ENCODE data around the gene TSPEAR. TPM values are rescaled to one million over a fixed set of nuclear protein-coding genes. Genes with fewer than 3 reads are reported as not detected.
A peak's percentile ranks its signal among the peaks of the same experiment; 100 is the strongest.
"Not testable (repeated sequence)": the region's sequence is repeated elsewhere in the genome, so short reads cannot be mapped to it uniquely, and the experiment has no call there.

Gene TSPEAR
- polyA plus RNA-seq, 4 donors, result 0.09 to 0.53 (median 0.27) TPM; not detected in 1

GRCh38 chr21:44564886-44565598 is 146.3 kb downstream of the TSPEAR start:
- no peaks in the 10 kb centered on the region for H3K36me3 ChIP-seq (ENCODE audit: control insufficient read depth in 3 of 3, insufficient read depth in 2 of 3, low read depth in 1 of 3, low read length in 3 of 3)
- H3K4me3 ChIP-seq (ENCODE audit: low read depth in 1 of 3, low read length in 3 of 3), result no peak overlapping the region
- FAIRE-seq (peak; percentile 5), DNase-seq (no peak)
- 5 to 52% (median 38%) methylated on average over 1 of the region's 1 CpG for WGBS, 3 donors
- H3K27me3 ChIP-seq (ENCODE audit: control insufficient read depth in 3 of 3, insufficient read depth in 3 of 3, low read length in 3 of 3), result no peaks in the 10 kb centered on the region
- H3K4me1 ChIP-seq (ENCODE audit: control insufficient read depth in 3 of 3, insufficient read depth in 2 of 3, low read depth in 1 of 3, low read length in 2 of 3), result no peaks in the 10 kb centered on the region
- H3K9me3 ChIP-seq (ENCODE audit: control insufficient read depth in 2 of 2, insufficient read depth in 1 of 2, low read depth in 1 of 2, low read length in 1 of 2), result no peaks in the 10 kb centered on the region
- H3K27ac ChIP-seq (ENCODE audit: low read depth in 1 of 3, low read length in 2 of 3), result no peak overlapping the region

GRCh38 chr21:44564099-44564498 is 147.3 kb downstream of the TSPEAR start:
- FAIRE-seq (no peak), DNase-seq (no peak)
- H3K27me3 ChIP-seq (ENCODE audit: control insufficient read depth in 3 of 3, insufficient read depth in 3 of 3, low read length in 3 of 3), result no peaks in the 10 kb centered on the region
- H3K9me3 ChIP-seq (ENCODE audit: control insufficient read depth in 2 of 2, insufficient read depth in 1 of 2, low read depth in 1 of 2, low read length in 1 of 2), result no peaks in the 10 kb centered on the region
- H3K27ac ChIP-seq (ENCODE audit: low read depth in 1 of 3, low read length in 2 of 3), result no peak overlapping the region
- no peaks in the 10 kb centered on the region for H3K4me1 ChIP-seq (ENCODE audit: control insufficient read depth in 3 of 3, insufficient read depth in 2 of 3, low read depth in 1 of 3, low read length in 2 of 3)
- WGBS, 3 donors, result 83 to 98% (median 94%) methylated on average over 1 of the region's 1 CpG
- H3K36me3 ChIP-seq (ENCODE audit: control insufficient read depth in 3 of 3, insufficient read depth in 2 of 3, low read depth in 1 of 3, low read length in 3 of 3), result no peaks in the 10 kb centered on the region
- H3K4me3 ChIP-seq (ENCODE audit: low read depth in 1 of 3, low read length in 3 of 3), result no peak overlapping the region

- 53 to 82% (median 67%) methylated on average over 5 of the region's 5 CpGs for WGBS, 3 donors
- DNase-seq, result no peak
- H3K27ac ChIP-seq (ENCODE audit: low read depth in 1 of 3, low read length in 2 of 3), result no peak within 1 kb of the TSS
- no peaks in the 10 kb centered on the region for H3K9me3 ChIP-seq (ENCODE audit: control insufficient read depth in 2 of 2, insufficient read depth in 1 of 2, low read depth in 1 of 2, low read length in 1 of 2)
- no peaks in the 10 kb centered on the region for H3K4me1 ChIP-seq (ENCODE audit: control insufficient read depth in 3 of 3, insufficient read depth in 2 of 3, low read depth in 1 of 3, low read length in 2 of 3)
- no peak for FAIRE-seq
- H3K36me3 ChIP-seq (ENCODE audit: control insufficient read depth in 3 of 3, insufficient read depth in 2 of 3, low read depth in 1 of 3, low read length in 3 of 3), result no peaks in the 10 kb centered on the region
- peaks cover 0 to 3% (median 2%) of the 10 kb centered on the region in 3 donors for H3K27me3 ChIP-seq (ENCODE audit: control insufficient read depth in 3 of 3, insufficient read depth in 3 of 3, low read length in 3 of 3)
- H3K4me3 ChIP-seq (ENCODE audit: low read depth in 1 of 3, low read length in 3 of 3), result no peak within 1 kb of the TSS
These were observed 152.7 kb downstream of the TSPEAR start, which contains the start of gene KRTAP10-3 for GRCh38 chr21:44558695-44559094. KRTAP10-3 (minus strand) TSS chr21:44558795; CDS start chr21:44558715, 80 bp downstream.

GRCh38 chr21:44558329-44558675 is 153.1 kb downstream of the TSPEAR start:
- DNase-seq; H3K4me3 ChIP-seq (ENCODE audit: low read depth in 1 of 3, low read length in 3 of 3); FAIRE-seq; H3K9me3 ChIP-seq (ENCODE audit: control insufficient read depth in 2 of 2, insufficient read depth in 1 of 2, low read depth in 1 of 2, low read length in 1 of 2); H3K36me3 ChIP-seq (ENCODE audit: control insufficient read depth in 3 of 3, insufficient read depth in 2 of 3, low read depth in 1 of 3, low read length in 3 of 3); H3K4me1 ChIP-seq (ENCODE audit: control insufficient read depth in 3 of 3, insufficient read depth in 2 of 3, low read depth in 1 of 3, low read length in 2 of 3); H3K27ac ChIP-seq (ENCODE audit: low read depth in 1 of 3, low read length in 2 of 3); H3K27me3 ChIP-seq (ENCODE audit: control insufficient read depth in 3 of 3, insufficient read depth in 3 of 3, low read length in 3 of 3): not testable (repeated sequence)
- WGBS, 3 donors, result 69 to 82% (median 70%) methylated on average over 6 to 10 of the region's 10 CpGs

- Histone ChIP-seq H3K27ac (ENCODE audit: low read depth in 1 of 3, low read length in 2 of 3) (no peak overlapping the region), H3K4me1 (ENCODE audit: control insufficient read depth in 3 of 3, insufficient read depth in 2 of 3, low read depth in 1 of 3, low read length in 2 of 3) (no peaks in the 10 kb centered on the region), H3K36me3 (ENCODE audit: control insufficient read depth in 3 of 3, insufficient read depth in 2 of 3, low read depth in 1 of 3, low read length in 3 of 3) (no peaks in the 10 kb centered on the region), H3K27me3 (ENCODE audit: control insufficient read depth in 3 of 3, insufficient read depth in 3 of 3, low read length in 3 of 3) (peaks cover 0 to 3% (median 2%) of the 10 kb centered on the region in 3 donors), H3K4me3 (ENCODE audit: low read depth in 1 of 3, low read length in 3 of 3) (no peak overlapping the region), H3K9me3 (ENCODE audit: control insufficient read depth in 2 of 2, insufficient read depth in 1 of 2, low read depth in 1 of 2, low read length in 1 of 2) (no peaks in the 10 kb centered on the region)
- 36 to 48% (median 41%) methylated on average over 30 of the region's 30 CpGs for WGBS, 3 donors
- no peak for FAIRE-seq
- DNase-seq, result no peak
These were observed 153.7 kb downstream of the TSPEAR start for GRCh38 chr21:44557491-44558328.

- no peaks in the 10 kb centered on the region for H3K9me3 ChIP-seq (ENCODE audit: control insufficient read depth in 2 of 2, insufficient read depth in 1 of 2, low read depth in 1 of 2, low read length in 1 of 2)
- DNase-seq, result no peak
- H3K36me3 ChIP-seq (ENCODE audit: control insufficient read depth in 3 of 3, insufficient read depth in 2 of 3, low read depth in 1 of 3, low read length in 3 of 3), result no peaks in the 10 kb centered on the region
- H3K4me1 ChIP-seq (ENCODE audit: control insufficient read depth in 3 of 3, insufficient read depth in 2 of 3, low read depth in 1 of 3, low read length in 2 of 3), result no peaks in the 10 kb centered on the region
- H3K27ac ChIP-seq (ENCODE audit: low read depth in 1 of 3, low read length in 2 of 3), result no peak overlapping the region
- 55 to 69% (median 57%) methylated on average over 9 of the region's 9 CpGs for WGBS, 3 donors
- H3K27me3 ChIP-seq (ENCODE audit: control insufficient read depth in 3 of 3, insufficient read depth in 3 of 3, low read length in 3 of 3), result peaks cover 0 to 3% (median 2%) of the 10 kb centered on the region in 3 donors
- FAIRE-seq, result no peak
- no peak overlapping the region for H3K4me3 ChIP-seq (ENCODE audit: low read depth in 1 of 3, low read length in 3 of 3)
These were observed 154.5 kb downstream of the TSPEAR start for GRCh38 chr21:44556879-44557278.

GRCh38 chr21:44555200-44555875 is 156.0 kb downstream of the TSPEAR start:
- Histone ChIP-seq H3K36me3 (ENCODE audit: control insufficient read depth in 3 of 3, insufficient read depth in 2 of 3, low read depth in 1 of 3, low read length in 3 of 3) (no peaks in the 10 kb centered on the region), H3K4me1 (ENCODE audit: control insufficient read depth in 3 of 3, insufficient read depth in 2 of 3, low read depth in 1 of 3, low read length in 2 of 3) (no peaks in the 10 kb centered on the region), H3K4me3 (ENCODE audit: low read depth in 1 of 3, low read length in 3 of 3) (no peak overlapping the region), H3K27ac (ENCODE audit: low read depth in 1 of 3, low read length in 2 of 3) (no peak overlapping the region), H3K27me3 (ENCODE audit: control insufficient read depth in 3 of 3, insufficient read depth in 3 of 3, low read length in 3 of 3) (peaks cover 0 to 3% (median 2%) of the 10 kb centered on the region in 3 donors), H3K9me3 (ENCODE audit: control insufficient read depth in 2 of 2, insufficient read depth in 1 of 2, low read depth in 1 of 2, low read length in 1 of 2) (no peaks in the 10 kb centered on the region)
- no peak for DNase-seq
- WGBS, 3 donors, result 77 to 85% (median 82%) methylated on average over 13 of the region's 13 CpGs
- FAIRE-seq, result no peak

- peaks cover 0 to under 1% of the 10 kb centered on the region in 2 donors for H3K9me3 ChIP-seq (ENCODE audit: control insufficient read depth in 2 of 2, insufficient read depth in 1 of 2, low read depth in 1 of 2, low read length in 1 of 2)
- H3K36me3 ChIP-seq (ENCODE audit: control insufficient read depth in 3 of 3, insufficient read depth in 2 of 3, low read depth in 1 of 3, low read length in 3 of 3), result no peaks in the 10 kb centered on the region
- no peak for DNase-seq
- no peaks in the 10 kb centered on the region for H3K4me1 ChIP-seq (ENCODE audit: control insufficient read depth in 3 of 3, insufficient read depth in 2 of 3, low read depth in 1 of 3, low read length in 2 of 3)
- no peak for FAIRE-seq
- no peak overlapping the region for H3K27ac ChIP-seq (ENCODE audit: low read depth in 1 of 3, low read length in 2 of 3)
- peaks cover 0 to 5% (median 2%) of the 10 kb centered on the region in 3 donors for H3K27me3 ChIP-seq (ENCODE audit: control insufficient read depth in 3 of 3, insufficient read depth in 3 of 3, low read length in 3 of 3)
- H3K4me3 ChIP-seq (ENCODE audit: low read depth in 1 of 3, low read length in 3 of 3), result no peak overlapping the region
- 71 to 74% (median 74%) methylated on average over 13 of the region's 13 CpGs for WGBS, 3 donors
These were observed 158.7 kb downstream of the TSPEAR start for GRCh38 chr21:44552681-44553080.
